Brain microvascular endothelial cell (primary cell): ENCODE measurements around the gene FAM114A1.

Experiments
- DNase-seq: peaks from one replicate; pipeline ENCODE4 v3.0.0-alpha.2; 2020
- H3K27ac ChIP-seq: fragments of 250-450 bp; sonication (Bioruptor Pico); 2 replicates; pipeline ENCODE4 v1.5.1; 2020; ENCODE audit warnings: mild to moderate bottlenecking, moderate library complexity
- H3K27me3 ChIP-seq: fragments of 250-450 bp; sonication (Bioruptor Pico); replicated peaks from 2 replicates; pipeline ENCODE4 v1.5.1; 2020; ENCODE audit warnings: mild to moderate bottlenecking
- H3K36me3 ChIP-seq: fragments of 250-450 bp; sonication (Bioruptor Pico); replicated peaks from 2 replicates; pipeline ENCODE4 v1.5.1; 2020; ENCODE audit warnings: mild to moderate bottlenecking
- H3K4me3 ChIP-seq: 2 replicates; pipeline ENCODE4 v1.5.1; 2011; ENCODE audit warnings: low read depth, mild to moderate bottlenecking, control low read depth, low read length, moderate library complexity
- in situ Hi-C: cut with HindIII; loops from 2 replicates; pipeline ENCODE4 v1.10.0; 2017; ENCODE audit warnings: low sequenced_read_pairs, low pct_ligation_motif_present
- TF ChIP-seq, protein P1 (sequence below): IDR thresholded peaks from 2 replicates; pipeline ENCODE4 v1.5.1; 2011; ENCODE audit warnings: low read depth, mild to moderate bottlenecking, moderate library complexity, low read length, control low read depth, inconsistent platforms; ENCODE audit errors: missing control alignments

Gene FAM114A1

DNA sequence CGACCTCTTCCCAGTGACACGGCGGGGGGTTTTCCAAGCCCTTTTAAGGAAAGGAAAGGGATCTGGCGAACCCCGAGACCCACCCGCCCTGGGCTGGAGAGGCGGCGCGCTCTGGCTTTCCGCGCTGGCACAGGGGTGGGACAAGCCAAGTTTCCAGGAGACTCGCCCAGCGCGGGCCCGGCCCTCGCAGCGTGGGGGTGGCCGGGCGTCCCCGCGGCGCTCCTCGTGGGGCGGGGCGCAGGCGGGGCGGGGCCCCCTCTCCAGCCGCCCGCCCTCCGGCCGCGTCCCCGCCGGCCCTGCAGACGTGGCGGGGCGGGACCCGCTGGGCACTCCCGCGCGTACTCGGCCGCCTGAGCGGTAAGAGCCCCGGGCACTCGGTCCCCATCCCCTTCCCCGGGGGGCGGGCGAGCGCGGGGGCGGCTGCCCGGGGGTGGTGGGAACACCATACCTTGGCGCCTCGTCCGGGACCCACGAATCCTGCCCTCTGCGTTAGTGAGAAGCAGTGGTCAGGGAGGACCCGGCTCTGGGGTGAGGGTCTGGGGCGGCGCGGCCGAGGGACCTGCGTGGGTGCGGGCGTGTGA lies at the start of gene FAM114A1:
TSS of gene FAM114A1 (plus strand) at position 329 of the 581 bp plus-strand sequence. CDS start 10,273 bp downstream, outside the sequence.
- peak; percentile 61 for DNase-seq
- peaks cover 18% of the 10 kb centered on the region for H3K36me3 ChIP-seq
- TF ChIP-seq, protein P1, sequence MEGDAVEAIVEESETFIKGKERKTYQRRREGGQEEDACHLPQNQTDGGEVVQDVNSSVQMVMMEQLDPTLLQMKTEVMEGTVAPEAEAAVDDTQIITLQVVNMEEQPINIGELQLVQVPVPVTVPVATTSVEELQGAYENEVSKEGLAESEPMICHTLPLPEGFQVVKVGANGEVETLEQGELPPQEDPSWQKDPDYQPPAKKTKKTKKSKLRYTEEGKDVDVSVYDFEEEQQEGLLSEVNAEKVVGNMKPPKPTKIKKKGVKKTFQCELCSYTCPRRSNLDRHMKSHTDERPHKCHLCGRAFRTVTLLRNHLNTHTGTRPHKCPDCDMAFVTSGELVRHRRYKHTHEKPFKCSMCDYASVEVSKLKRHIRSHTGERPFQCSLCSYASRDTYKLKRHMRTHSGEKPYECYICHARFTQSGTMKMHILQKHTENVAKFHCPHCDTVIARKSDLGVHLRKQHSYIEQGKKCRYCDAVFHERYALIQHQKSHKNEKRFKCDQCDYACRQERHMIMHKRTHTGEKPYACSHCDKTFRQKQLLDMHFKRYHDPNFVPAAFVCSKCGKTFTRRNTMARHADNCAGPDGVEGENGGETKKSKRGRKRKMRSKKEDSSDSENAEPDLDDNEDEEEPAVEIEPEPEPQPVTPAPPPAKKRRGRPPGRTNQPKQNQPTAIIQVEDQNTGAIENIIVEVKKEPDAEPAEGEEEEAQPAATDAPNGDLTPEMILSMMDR, result no peak
- no peaks in the 10 kb centered on the region for H3K27me3 ChIP-seq
- peak within 1 kb of the TSS; percentile 93 for H3K27ac ChIP-seq
- H3K4me3 ChIP-seq, result peak within 1 kb of the TSS; percentile 65
- in situ Hi-C loops, result no loop called here

DNA sequence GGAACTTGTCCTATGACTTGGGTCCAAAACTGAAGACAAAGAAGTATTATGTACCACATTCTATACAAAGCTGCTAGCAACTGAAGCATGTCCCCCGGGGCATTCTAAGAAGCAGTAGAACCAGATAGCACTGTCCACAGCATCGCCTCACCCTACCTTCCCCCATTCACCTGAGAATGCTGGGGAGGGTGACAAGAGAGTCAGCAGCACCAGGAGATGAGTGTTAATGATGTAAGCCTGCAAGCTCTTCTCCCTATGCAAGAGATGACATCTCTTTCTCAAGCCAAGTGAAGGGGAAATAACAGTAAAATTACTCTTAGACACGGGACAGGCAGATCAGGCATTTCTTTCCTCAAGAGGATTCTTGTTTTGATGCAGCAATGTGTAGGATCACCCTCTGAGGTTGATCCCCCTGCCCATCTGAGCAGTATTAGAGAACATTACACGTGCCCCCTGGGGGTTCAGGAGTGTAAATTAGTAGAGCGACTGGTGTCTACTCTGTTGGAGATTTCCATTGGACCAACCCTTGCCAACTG lies 49.1 kb upstream of the FAM114A1 start:
- H3K36me3 ChIP-seq, result no peaks in the 10 kb centered on the region
- H3K27ac ChIP-seq, result no peak overlapping the region
- no peak for DNase-seq

DNA sequence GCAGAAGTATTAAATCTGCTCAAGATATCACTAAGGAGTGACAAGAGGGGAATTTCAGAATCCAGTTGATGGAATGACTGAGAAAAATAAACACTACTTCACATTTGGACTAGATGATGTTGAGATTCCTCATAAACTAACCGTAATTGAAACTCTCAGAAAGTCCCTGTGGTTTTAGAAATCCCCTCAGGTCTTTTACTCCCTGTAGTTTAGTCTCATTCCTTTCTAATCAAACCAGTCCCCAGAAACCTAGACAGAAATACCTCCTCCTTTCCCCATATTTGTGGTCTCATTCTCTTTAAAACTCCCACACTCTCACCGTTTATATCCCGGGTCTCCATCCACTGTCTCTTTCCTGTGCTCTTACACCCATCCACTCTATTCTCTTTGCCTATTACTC lies 48.0 kb upstream of the FAM114A1 start:
- DNase-seq, result no peak
- Histone ChIP-seq H3K36me3 (no peaks in the 10 kb centered on the region), H3K27me3 (no peaks in the 10 kb centered on the region), H3K27ac (no peak overlapping the region), H3K4me3 (no peak overlapping the region)
- in situ Hi-C loops, result no loop called here
- TF ChIP-seq, protein P1, result no peak

More for the DNA sequence above, 49.1 kb upstream of the FAM114A1 start:
- in situ Hi-C loops, result no loop called here
- TF ChIP-seq, protein P1, result no peak
- no peak overlapping the region for H3K4me3 ChIP-seq
- no peaks in the 10 kb centered on the region for H3K27me3 ChIP-seq

DNA sequence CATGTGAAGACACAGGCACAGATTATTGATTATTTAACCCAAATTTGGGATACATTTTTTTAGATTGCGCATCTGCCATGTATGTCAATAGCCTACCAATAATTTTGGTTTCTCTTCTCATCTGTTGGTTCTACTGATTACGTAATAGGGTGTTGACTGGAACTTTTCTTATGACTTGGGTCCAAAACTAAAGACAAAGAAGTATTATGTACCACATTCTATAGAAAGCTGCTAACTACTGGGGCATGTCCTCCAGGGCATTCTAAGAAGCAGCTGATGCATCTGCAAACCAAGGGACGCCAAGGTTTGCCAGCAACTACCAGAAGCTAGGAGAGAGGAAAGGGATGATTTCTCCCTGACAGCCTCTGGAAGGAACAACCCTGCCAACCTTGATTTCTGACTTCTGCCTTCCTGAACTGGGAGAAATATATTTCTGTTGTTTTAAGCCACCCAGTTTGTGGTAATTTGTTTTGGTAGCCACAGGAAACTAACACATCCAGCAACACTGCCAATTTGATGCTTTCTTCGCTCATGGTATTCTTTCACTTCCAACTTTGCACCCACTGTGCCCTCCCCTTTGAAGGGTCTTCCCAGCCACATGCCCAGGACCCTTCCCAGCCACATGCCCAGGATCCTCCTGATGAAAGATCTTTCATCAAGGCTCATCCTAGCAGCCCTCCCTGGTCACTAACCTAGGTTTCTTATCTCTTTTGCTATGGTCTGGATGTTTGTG lies 47.1 kb upstream of the FAM114A1 start:
- in situ Hi-C loops, result no loop called here
- Histone ChIP-seq H3K36me3 (no peaks in the 10 kb centered on the region), H3K27ac (no peak overlapping the region), H3K4me3 (no peak overlapping the region), H3K27me3 (no peaks in the 10 kb centered on the region)
- DNase-seq, result no peak
- TF ChIP-seq, protein P1, result no peak

DNA sequence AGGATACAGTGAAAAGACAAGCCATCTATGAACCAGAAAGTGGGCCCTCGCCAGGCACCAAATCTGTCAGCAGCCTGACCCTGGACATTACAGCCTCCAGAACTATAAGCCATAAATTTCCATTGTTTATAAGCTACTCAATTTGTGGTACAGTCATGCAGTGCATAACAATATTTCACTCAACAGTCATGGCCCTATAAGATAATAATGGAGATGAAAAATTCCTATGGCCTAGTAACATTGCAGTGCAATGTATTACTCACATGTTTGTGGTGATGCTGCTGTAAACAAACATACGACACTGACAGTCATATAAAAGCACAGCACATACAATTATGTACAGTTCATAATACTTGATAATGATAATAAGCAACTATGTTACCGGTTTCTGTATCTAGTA lies 45.9 kb upstream of the FAM114A1 start:
- in situ Hi-C loops, result no loop called here
- Histone ChIP-seq H3K4me3 (no peak overlapping the region), H3K27ac (no peak overlapping the region), H3K36me3 (no peaks in the 10 kb centered on the region), H3K27me3 (no peaks in the 10 kb centered on the region)
- TF ChIP-seq, protein P1, result no peak
- no peak for DNase-seq
